Tibial nerve (tissue), 4 donors: ENCODE results near the gene NR0B1. TPM values are rescaled to one million over a fixed set of nuclear protein-coding genes. Genes with fewer than 3 reads are reported as not detected.

ENCODE experiments used
- DNase-seq, 2 donors: peaks; one replicate each; pipeline ENCODE4 v3.0.0-alpha.2; 2019; ENCODE audit warnings: low spot score in 2 of 2
- H3K27ac ChIP-seq, 4 donors: fragments of 200-600 bp; sonication (generic) in 3 of 4; one replicate each; pipeline ENCODE4 v1.5.1; 2017 to 2019; ENCODE audit warnings: mild to moderate bottlenecking in 1 of 4
- H3K27me3 ChIP-seq, 2 donors: fragments of 200-600 bp; sonication (generic) in 1 of 2; one replicate each; pipeline versions ENCODE4 v1.5.1 to v1.6.0; 2017 to 2019
- H3K36me3 ChIP-seq, 3 donors: fragments of 200-600 bp; sonication (generic); one replicate each; pipeline ENCODE4 v1.5.1; 2018 to 2019
- H3K4me1 ChIP-seq, 4 donors: fragments of 200-600 bp; sonication (generic) in 3 of 4; one replicate each; pipeline ENCODE4 v1.5.1; 2017 to 2019
- H3K4me3 ChIP-seq, 4 donors: fragments of 200-600 bp; sonication (generic) in 3 of 4; one replicate each; pipeline ENCODE4 v1.5.1; 2017 to 2019; ENCODE audit warnings: mild to moderate bottlenecking in 1 of 4, moderate library complexity in 1 of 4
- H3K9me3 ChIP-seq, 4 donors: fragments of 200-600 bp; sonication (generic) in 3 of 4; one replicate each; pipeline ENCODE4 v1.5.1; 2017 to 2019
- CTCF ChIP-seq, 5 experiments: fragments of 200-600 bp in 3 of 5; fragments of 450-650 bp in 2 of 5; sonication (generic) in 3 of 5; IDR thresholded peaks; one replicate each; pipeline ENCODE4 v1.5.1; 2016 to 2019; ENCODE audit warnings: antibody characterized with exemption in 5 of 5, mild to moderate bottlenecking in 3 of 5, moderate library complexity in 2 of 5
- EP300 ChIP-seq, 2 donors: sonication (generic); formaldehyde crosslinking; IDR thresholded peaks; one replicate each; pipeline ENCODE4 v1.6.1; 2017; ENCODE audit warnings: antibody characterized with exemption in 2 of 2, mild to moderate bottlenecking in 1 of 2
- POLR2A ChIP-seq, 2 donors: fragments of 450-650 bp; IDR thresholded peaks; one replicate each; pipeline ENCODE4 v1.6.1; 2017; ENCODE audit warnings: antibody characterized with exemption in 2 of 2, mild to moderate bottlenecking in 2 of 2, moderate library complexity in 2 of 2
- WGBS, 2 donors: methylation state at CpG; one replicate each; pipeline ENCODE4 v1.1.5; 2018; 5-methylcytosine and 5-hydroxymethylcytosine counted together
- total RNA-seq, 4 donors: library from RNA; depleted of rRNA; stranded (reverse); fragments of >200 nt; gene quantifications; one replicate each; pipeline ENCODE4 v1.1.0, GENCODE V29; 2016

The NR0B1 gene
- total RNA-seq, 4 donors from 2014 or later: 0.22 to 3.3 (median 1.0) TPM; not detected in 1

- H3K4me3 ChIP-seq: no peak overlapping the region
- H3K27me3 ChIP-seq: peaks cover 0 to 6% of the 10 kb centered on the region in 2 donors
- no peak for TF ChIP-seq CTCF (IDR thresholded peaks at IDR 0.05)
- no peak for TF ChIP-seq EP300 (IDR thresholded peaks at IDR 0.05)
- no peak for TF ChIP-seq POLR2A (IDR thresholded peaks at IDR 0.05)
- no peaks in the 10 kb centered on the region for H3K9me3 ChIP-seq
- peaks cover 0 to 6% (median 0%) of the 10 kb centered on the region in 4 donors for H3K4me1 ChIP-seq
- H3K27ac ChIP-seq: no peak overlapping the region
- no peak for DNase-seq
- H3K36me3 ChIP-seq: no peaks in the 10 kb centered on the region
These were observed 8.0 kb downstream of the NR0B1 start for GRCh38 chrX:30301208-30301607.

- TF ChIP-seq EP300 (IDR thresholded peaks at IDR 0.05) (no peak), POLR2A (IDR thresholded peaks at IDR 0.05) (no peak), CTCF (IDR thresholded peaks at IDR 0.05) (no peak)
- Histone ChIP-seq H3K4me3 (no peak overlapping the region), H3K4me1 (no peaks in the 10 kb centered on the region), H3K27me3 (peaks cover 0 to 8% of the 10 kb centered on the region in 2 donors), H3K27ac (no peak overlapping the region), H3K9me3 (no peaks in the 10 kb centered on the region), H3K36me3 (no peaks in the 10 kb centered on the region)
- no peak for DNase-seq
- WGBS, 2 donors: 63 to 80% methylated on average over 5 of the region's 5 CpGs
These were observed 12.6 kb downstream of the NR0B1 start for GRCh38 chrX:30296408-30297254.

GRCh38 chrX:30283456-30284200, 25.6 kb downstream of the NR0B1 start:
- DNase-seq: no peak
- TF ChIP-seq EP300 (IDR thresholded peaks at IDR 0.05) (peak in 1 of 2 donors; percentile 6), CTCF (IDR thresholded peaks at IDR 0.05) (no peak)
- H3K36me3 ChIP-seq: no peaks in the 10 kb centered on the region
- H3K9me3 ChIP-seq: no peaks in the 10 kb centered on the region
- H3K4me3 ChIP-seq: no peak overlapping the region
- 59 to 67% methylated on average over 3 of the region's 3 CpGs for WGBS, 2 donors
- no peaks in the 10 kb centered on the region for H3K27me3 ChIP-seq
- peak overlapping the region in 1 of 4 donors; percentile 11 for H3K27ac ChIP-seq
- H3K4me1 ChIP-seq: peaks cover 0 to 3% (median 0%) of the 10 kb centered on the region in 4 donors

GRCh38 chrX:30282527-30282926, 26.7 kb downstream of the NR0B1 start:
- Histone ChIP-seq H3K4me1 (peaks cover 0 to 3% (median 0%) of the 10 kb centered on the region in 4 donors), H3K27ac (no peak overlapping the region), H3K36me3 (no peaks in the 10 kb centered on the region), H3K27me3 (no peaks in the 10 kb centered on the region), H3K4me3 (no peak overlapping the region), H3K9me3 (no peaks in the 10 kb centered on the region)
- no peak for TF ChIP-seq EP300 (IDR thresholded peaks at IDR 0.05)
- no peak for TF ChIP-seq CTCF (IDR thresholded peaks at IDR 0.05)
- no peak for TF ChIP-seq POLR2A (IDR thresholded peaks at IDR 0.05)
- DNase-seq: no peak

- no peak overlapping the region for H3K27ac ChIP-seq
- H3K27me3 ChIP-seq: no peaks in the 10 kb centered on the region
- H3K36me3 ChIP-seq: no peaks in the 10 kb centered on the region
- 92 to 94% methylated on average over 1 of the region's 1 CpG for WGBS, 2 donors
- peaks cover 0 to 3% (median 0%) of the 10 kb centered on the region in 4 donors for H3K4me1 ChIP-seq
- DNase-seq: no peak
- TF ChIP-seq EP300 (IDR thresholded peaks at IDR 0.05) (no peak), CTCF (IDR thresholded peaks at IDR 0.05) (no peak), POLR2A (IDR thresholded peaks at IDR 0.05) (no peak)
- H3K9me3 ChIP-seq: no peaks in the 10 kb centered on the region
- no peak overlapping the region for H3K4me3 ChIP-seq
These were observed 28.8 kb downstream of the NR0B1 start for GRCh38 chrX:30280428-30280827.
